ENCODE results near the gene ZNF217.
"Not testable (repeated sequence)": the region's sequence is repeated elsewhere in the genome, so short reads cannot be mapped to it uniquely, and the experiment has no call there.

ZNF217 gene

GRCh38 chr20:53561505-53561904, 32.1 kb downstream of the ZNF217 start:
- Histone ChIP-seq H3K36me3 (ENCODE audit: control insufficient read depth, insufficient read depth, low read length) (peaks cover 40% of the 10 kb centered on the region), H3K4me3 (ENCODE audit: extremely low read depth, insufficient read depth, low read length, poor library complexity, severe bottlenecking) (no peak overlapping the region), H3K4me1 (ENCODE audit: control insufficient read depth, insufficient read depth, low read length, poor library complexity, severe bottlenecking) (no peaks in the 10 kb centered on the region), H3K9me3 (ENCODE audit: control insufficient read depth, low read length) (no peaks in the 10 kb centered on the region), H3K27ac (ENCODE audit: low read depth, low read length, severe bottlenecking) (no peak overlapping the region)
- 92 to 100% methylated on average over 1 to 2 of the region's 5 CpGs for WGBS, 2 experiments (ENCODE audit: insufficient coverage in 2 of 2)

- no peak overlapping the region for H3K27ac ChIP-seq (ENCODE audit: low read depth, low read length, severe bottlenecking)
- 90 to 100% methylated on average over 1 to 2 of the region's 7 CpGs for WGBS, 2 experiments (ENCODE audit: insufficient coverage in 2 of 2)
- H3K4me3 ChIP-seq (ENCODE audit: extremely low read depth, insufficient read depth, low read length, poor library complexity, severe bottlenecking): no peak overlapping the region
- no peaks in the 10 kb centered on the region for H3K9me3 ChIP-seq (ENCODE audit: control insufficient read depth, low read length)
- peaks cover 23% of the 10 kb centered on the region for H3K36me3 ChIP-seq (ENCODE audit: control insufficient read depth, insufficient read depth, low read length)
- H3K4me1 ChIP-seq (ENCODE audit: control insufficient read depth, insufficient read depth, low read length, poor library complexity, severe bottlenecking): no peaks in the 10 kb centered on the region
Observed at GRCh38 chr20:53559816-53560215, 33.8 kb downstream of the ZNF217 start.

DNA sequence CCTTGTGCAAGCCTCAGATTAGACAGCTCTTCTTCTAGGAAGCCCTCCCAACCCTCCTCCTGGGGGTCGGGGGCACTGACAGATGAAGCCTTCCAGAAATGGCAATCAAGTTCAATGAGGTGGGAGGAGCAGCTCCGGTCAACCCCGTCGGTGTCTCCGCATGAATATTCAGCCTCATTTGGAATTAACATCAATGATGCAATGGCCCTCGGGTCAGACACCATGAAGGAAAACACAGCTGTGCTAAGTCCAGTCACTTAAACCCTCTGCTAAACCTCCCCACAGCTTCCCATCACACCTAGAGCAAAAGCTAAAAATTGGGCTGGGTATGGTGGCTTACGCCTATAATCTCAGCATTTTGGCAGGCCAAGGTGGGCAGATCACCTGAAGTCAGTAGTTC, 36.5 kb downstream of the ZNF217 start:
- WGBS, 2 experiments (ENCODE audit: insufficient coverage in 2 of 2): 64 to 86% methylated on average over 5 to 7 of the region's 7 CpGs
- no peaks in the 10 kb centered on the region for H3K9me3 ChIP-seq (ENCODE audit: control insufficient read depth, low read length)
- no peak overlapping the region for H3K4me3 ChIP-seq (ENCODE audit: extremely low read depth, insufficient read depth, low read length, poor library complexity, severe bottlenecking)

DNA sequence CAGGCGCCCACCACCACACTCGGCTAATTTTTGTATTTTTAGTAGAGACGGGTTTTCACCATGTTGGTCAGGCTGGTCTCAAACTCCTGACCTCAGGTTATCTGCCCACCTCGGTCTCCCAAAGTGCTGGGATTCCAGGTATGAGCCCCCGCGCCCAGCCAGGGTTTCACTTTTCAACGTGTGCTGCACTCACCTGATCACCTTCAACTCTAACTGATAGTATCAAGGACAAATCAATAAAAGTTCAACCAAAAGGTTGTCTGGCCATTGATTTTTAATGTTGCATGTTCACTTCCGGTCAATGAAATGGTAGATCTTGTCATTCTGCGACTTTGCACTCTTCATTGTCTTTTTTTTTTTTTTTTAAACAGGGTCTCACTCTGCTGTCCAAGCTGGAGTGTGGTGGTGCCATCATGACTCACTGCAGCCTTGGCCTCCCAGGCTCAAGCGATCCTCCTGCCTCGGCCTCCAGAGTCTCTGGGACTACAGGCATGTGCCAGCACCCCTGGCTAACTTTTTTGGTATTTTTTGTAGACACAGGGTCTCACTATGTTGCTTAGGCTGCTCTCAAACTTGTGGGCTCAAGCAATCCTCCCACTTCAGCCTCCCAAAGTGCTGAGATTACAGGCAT, 37.3 kb downstream of the ZNF217 start:
- WGBS, 2 experiments (ENCODE audit: insufficient coverage in 2 of 2): 91 to 93% methylated on average over 11 of the region's 11 CpGs
- no peaks in the 10 kb centered on the region for H3K9me3 ChIP-seq (ENCODE audit: control insufficient read depth, low read length)
- no peaks in the 10 kb centered on the region for H3K4me1 ChIP-seq (ENCODE audit: control insufficient read depth, insufficient read depth, low read length, poor library complexity, severe bottlenecking)
- no peak overlapping the region for H3K27ac ChIP-seq (ENCODE audit: low read depth, low read length, severe bottlenecking)
- H3K4me3 ChIP-seq (ENCODE audit: extremely low read depth, insufficient read depth, low read length, poor library complexity, severe bottlenecking): no peak overlapping the region
- H3K36me3 ChIP-seq (ENCODE audit: control insufficient read depth, insufficient read depth, low read length): peaks cover 8% of the 10 kb centered on the region

More for the DNA sequence above, 36.5 kb downstream of the ZNF217 start:
- H3K4me1 ChIP-seq (ENCODE audit: control insufficient read depth, insufficient read depth, low read length, poor library complexity, severe bottlenecking): no peaks in the 10 kb centered on the region
- no peak overlapping the region for H3K27ac ChIP-seq (ENCODE audit: low read depth, low read length, severe bottlenecking)
- peaks cover 11% of the 10 kb centered on the region for H3K36me3 ChIP-seq (ENCODE audit: control insufficient read depth, insufficient read depth, low read length)

- WGBS, 2 experiments (ENCODE audit: insufficient coverage in 2 of 2): 100% methylated on average over 1 of the region's 2 CpGs; no CpG with 5 or more reads in 1 of the 2 experiments
- peaks cover 8% of the 10 kb centered on the region for H3K36me3 ChIP-seq (ENCODE audit: control insufficient read depth, insufficient read depth, low read length)
- no peak overlapping the region for H3K4me3 ChIP-seq (ENCODE audit: extremely low read depth, insufficient read depth, low read length, poor library complexity, severe bottlenecking)
- H3K27ac ChIP-seq (ENCODE audit: low read depth, low read length, severe bottlenecking): no peak overlapping the region
- H3K4me1 ChIP-seq (ENCODE audit: control insufficient read depth, insufficient read depth, low read length, poor library complexity, severe bottlenecking): no peaks in the 10 kb centered on the region
- H3K9me3 ChIP-seq (ENCODE audit: control insufficient read depth, low read length): no peaks in the 10 kb centered on the region
Observed at GRCh38 chr20:53555816-53556215, 37.8 kb downstream of the ZNF217 start.

GRCh38 chr20:53555081-53555480, 38.6 kb downstream of the ZNF217 start:
- Histone ChIP-seq H3K4me3 (ENCODE audit: extremely low read depth, insufficient read depth, low read length, poor library complexity, severe bottlenecking) (no peak overlapping the region), H3K27ac (ENCODE audit: low read depth, low read length, severe bottlenecking) (no peak overlapping the region), H3K9me3 (ENCODE audit: control insufficient read depth, low read length) (no peaks in the 10 kb centered on the region), H3K36me3 (ENCODE audit: control insufficient read depth, insufficient read depth, low read length) (peaks cover 6% of the 10 kb centered on the region), H3K4me1 (ENCODE audit: control insufficient read depth, insufficient read depth, low read length, poor library complexity, severe bottlenecking) (no peaks in the 10 kb centered on the region)
- WGBS, 2 experiments (ENCODE audit: insufficient coverage in 2 of 2): 71 to 97% methylated on average over 1 to 2 of the region's 4 CpGs

GRCh38 chr20:53552572-53552893, 41.1 kb downstream of the ZNF217 start:
- 86 to 100% methylated on average over 2 of the region's 6 CpGs for WGBS, 2 experiments (ENCODE audit: insufficient coverage in 2 of 2)
- H3K27ac ChIP-seq (ENCODE audit: low read depth, low read length, severe bottlenecking); H3K4me1 ChIP-seq (ENCODE audit: control insufficient read depth, insufficient read depth, low read length, poor library complexity, severe bottlenecking); H3K36me3 ChIP-seq (ENCODE audit: control insufficient read depth, insufficient read depth, low read length); H3K9me3 ChIP-seq (ENCODE audit: control insufficient read depth, low read length); H3K4me3 ChIP-seq (ENCODE audit: extremely low read depth, insufficient read depth, low read length, poor library complexity, severe bottlenecking): not testable (repeated sequence)

- H3K9me3 ChIP-seq (ENCODE audit: control insufficient read depth, low read length); H3K4me1 ChIP-seq (ENCODE audit: control insufficient read depth, insufficient read depth, low read length, poor library complexity, severe bottlenecking); H3K4me3 ChIP-seq (ENCODE audit: extremely low read depth, insufficient read depth, low read length, poor library complexity, severe bottlenecking); H3K36me3 ChIP-seq (ENCODE audit: control insufficient read depth, insufficient read depth, low read length); H3K27ac ChIP-seq (ENCODE audit: low read depth, low read length, severe bottlenecking): not testable (repeated sequence)
- 82% methylated on average over 6 to 8 of the region's 12 CpGs for WGBS, 2 experiments (ENCODE audit: insufficient coverage in 2 of 2)
Observed at GRCh38 chr20:53551719-53552571, 41.7 kb downstream of the ZNF217 start.

DNA sequence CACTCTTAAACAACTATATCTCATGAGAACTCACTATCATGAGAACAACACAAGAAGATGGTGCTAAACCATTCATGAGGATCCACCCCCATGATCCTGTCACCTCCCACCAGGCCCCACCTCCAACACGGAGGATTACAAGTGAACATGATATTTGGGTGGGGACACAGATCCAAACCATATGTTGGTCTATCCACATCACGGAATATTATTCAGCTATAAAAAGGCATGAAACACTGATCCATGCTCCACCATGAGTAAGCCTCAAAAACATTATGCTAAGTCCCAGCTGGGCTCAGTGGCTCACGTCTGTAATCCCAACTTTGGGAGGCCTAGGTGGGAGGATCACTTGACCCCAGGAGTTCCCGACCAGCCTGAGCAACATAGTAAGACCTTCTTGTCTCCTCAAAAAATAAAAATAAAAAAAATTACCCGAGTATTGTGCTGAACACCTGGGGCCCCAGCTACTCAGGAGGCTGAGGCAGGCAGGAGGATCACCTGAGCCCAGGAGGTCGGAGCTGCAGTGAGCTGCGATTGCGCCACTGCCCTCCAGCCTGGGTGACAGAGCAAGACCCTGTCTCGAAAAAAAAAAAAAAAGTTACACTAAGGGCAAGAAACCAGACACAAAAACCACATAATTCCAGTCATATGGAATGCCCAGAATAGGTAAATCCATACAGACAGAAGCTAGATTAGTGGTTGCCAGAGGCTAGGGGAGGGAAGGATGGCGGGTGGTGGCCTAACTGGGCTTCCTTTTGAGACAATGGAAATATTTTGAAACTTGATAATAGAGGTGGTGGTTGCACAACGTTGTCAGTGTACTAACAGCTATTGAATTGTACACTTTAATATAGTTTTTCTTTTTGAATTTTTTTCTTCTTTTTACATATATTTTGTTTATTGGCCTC, 43.1 kb downstream of the ZNF217 start:
- Histone ChIP-seq H3K4me3 (ENCODE audit: extremely low read depth, insufficient read depth, low read length, poor library complexity, severe bottlenecking) (no peak overlapping the region), H3K27ac (ENCODE audit: low read depth, low read length, severe bottlenecking) (no peak overlapping the region), H3K9me3 (ENCODE audit: control insufficient read depth, low read length) (no peaks in the 10 kb centered on the region), H3K36me3 (ENCODE audit: control insufficient read depth, insufficient read depth, low read length) (no peaks in the 10 kb centered on the region), H3K4me1 (ENCODE audit: control insufficient read depth, insufficient read depth, low read length, poor library complexity, severe bottlenecking) (no peaks in the 10 kb centered on the region)
- 88 to 91% methylated on average over 6 to 7 of the region's 11 CpGs for WGBS, 2 experiments (ENCODE audit: insufficient coverage in 2 of 2)

GRCh38 chr20:53547664-53548239, 45.9 kb downstream of the ZNF217 start:
- Histone ChIP-seq H3K4me1 (ENCODE audit: control insufficient read depth, insufficient read depth, low read length, poor library complexity, severe bottlenecking) (no peaks in the 10 kb centered on the region), H3K36me3 (ENCODE audit: control insufficient read depth, insufficient read depth, low read length) (no peaks in the 10 kb centered on the region), H3K4me3 (ENCODE audit: extremely low read depth, insufficient read depth, low read length, poor library complexity, severe bottlenecking) (no peak overlapping the region), H3K9me3 (ENCODE audit: control insufficient read depth, low read length) (no peaks in the 10 kb centered on the region), H3K27ac (ENCODE audit: low read depth, low read length, severe bottlenecking) (no peak overlapping the region)
- WGBS, 2 experiments (ENCODE audit: insufficient coverage in 2 of 2): 47 to 52% methylated on average over 5 of the region's 7 CpGs

Data from mesodermal cell (in vitro differentiated cells).